ENCODE measurements around the gene RNU5B-1. TPM values are rescaled to one million over a fixed set of nuclear protein-coding genes. Genes with fewer than 3 reads are reported as not detected.

The RNU5B-1 gene
- total and polyA plus RNA-seq, 9 of the 15 experiments (the other 6 are each of a cell fraction or from before 2014, with no cell fraction given): 14.2 TPM; not detected in 8

GRCh38 chr15:65304381-65305149 is at the start of gene RNU5B-1 (continued):
- TF ChIP-seq SIN3A (IDR thresholded peaks at IDR 0.05; ENCODE audit: borderline replicate concordance in 2 of 2, control insufficient read depth in 1 of 2, low read depth in 2 of 2, low read length in 2 of 2) (peak; percentile 79 to 98), KDM2B (CRISPR knock-in tag; IDR thresholded peaks at IDR 0.05) (peak; percentile 52; the same call in 1 of the 2 replicates), CC2D1A (IDR thresholded peaks at IDR 0.05) (peak; percentile 15; the same call in 1 of the 2 replicates), CBX5 (IDR thresholded peaks at IDR 0.05; ENCODE audit: borderline replicate concordance, low read depth) (no peak), HBP1 (CRISPR knock-in tag; IDR thresholded peaks at IDR 0.05) (peak; percentile 99), ETV6 (IDR thresholded peaks at IDR 0.05; ENCODE audit: borderline replicate concordance in 1 of 2, low read depth in 2 of 2, low read length in 1 of 2) (peak in 1 of 2 experiments; percentile 70; a peak in 1 of 4 replicates), ETV6 (CRISPR knock-in tag; IDR thresholded peaks at IDR 0.05; ENCODE audit: borderline replicate concordance) (no peak; the same call in 1 of the 2 replicates), KAT7 (CRISPR knock-in tag; IDR thresholded peaks at IDR 0.05; ENCODE audit: borderline replicate concordance) (peak; percentile 96; the same call in 1 of the 2 replicates), MTA3 (IDR thresholded peaks at IDR 0.05; ENCODE audit: borderline replicate concordance) (peak; percentile 96), BRD4 (IDR thresholded peaks at IDR 0.05) (0 out of 2 replicates have a peak, but pooled peaks have one; percentile 55), MBD2 (IDR thresholded peaks at IDR 0.05; ENCODE audit: borderline replicate concordance, low read depth) (peak; percentile 90)
- TF ChIP-seq, protein P1, sequence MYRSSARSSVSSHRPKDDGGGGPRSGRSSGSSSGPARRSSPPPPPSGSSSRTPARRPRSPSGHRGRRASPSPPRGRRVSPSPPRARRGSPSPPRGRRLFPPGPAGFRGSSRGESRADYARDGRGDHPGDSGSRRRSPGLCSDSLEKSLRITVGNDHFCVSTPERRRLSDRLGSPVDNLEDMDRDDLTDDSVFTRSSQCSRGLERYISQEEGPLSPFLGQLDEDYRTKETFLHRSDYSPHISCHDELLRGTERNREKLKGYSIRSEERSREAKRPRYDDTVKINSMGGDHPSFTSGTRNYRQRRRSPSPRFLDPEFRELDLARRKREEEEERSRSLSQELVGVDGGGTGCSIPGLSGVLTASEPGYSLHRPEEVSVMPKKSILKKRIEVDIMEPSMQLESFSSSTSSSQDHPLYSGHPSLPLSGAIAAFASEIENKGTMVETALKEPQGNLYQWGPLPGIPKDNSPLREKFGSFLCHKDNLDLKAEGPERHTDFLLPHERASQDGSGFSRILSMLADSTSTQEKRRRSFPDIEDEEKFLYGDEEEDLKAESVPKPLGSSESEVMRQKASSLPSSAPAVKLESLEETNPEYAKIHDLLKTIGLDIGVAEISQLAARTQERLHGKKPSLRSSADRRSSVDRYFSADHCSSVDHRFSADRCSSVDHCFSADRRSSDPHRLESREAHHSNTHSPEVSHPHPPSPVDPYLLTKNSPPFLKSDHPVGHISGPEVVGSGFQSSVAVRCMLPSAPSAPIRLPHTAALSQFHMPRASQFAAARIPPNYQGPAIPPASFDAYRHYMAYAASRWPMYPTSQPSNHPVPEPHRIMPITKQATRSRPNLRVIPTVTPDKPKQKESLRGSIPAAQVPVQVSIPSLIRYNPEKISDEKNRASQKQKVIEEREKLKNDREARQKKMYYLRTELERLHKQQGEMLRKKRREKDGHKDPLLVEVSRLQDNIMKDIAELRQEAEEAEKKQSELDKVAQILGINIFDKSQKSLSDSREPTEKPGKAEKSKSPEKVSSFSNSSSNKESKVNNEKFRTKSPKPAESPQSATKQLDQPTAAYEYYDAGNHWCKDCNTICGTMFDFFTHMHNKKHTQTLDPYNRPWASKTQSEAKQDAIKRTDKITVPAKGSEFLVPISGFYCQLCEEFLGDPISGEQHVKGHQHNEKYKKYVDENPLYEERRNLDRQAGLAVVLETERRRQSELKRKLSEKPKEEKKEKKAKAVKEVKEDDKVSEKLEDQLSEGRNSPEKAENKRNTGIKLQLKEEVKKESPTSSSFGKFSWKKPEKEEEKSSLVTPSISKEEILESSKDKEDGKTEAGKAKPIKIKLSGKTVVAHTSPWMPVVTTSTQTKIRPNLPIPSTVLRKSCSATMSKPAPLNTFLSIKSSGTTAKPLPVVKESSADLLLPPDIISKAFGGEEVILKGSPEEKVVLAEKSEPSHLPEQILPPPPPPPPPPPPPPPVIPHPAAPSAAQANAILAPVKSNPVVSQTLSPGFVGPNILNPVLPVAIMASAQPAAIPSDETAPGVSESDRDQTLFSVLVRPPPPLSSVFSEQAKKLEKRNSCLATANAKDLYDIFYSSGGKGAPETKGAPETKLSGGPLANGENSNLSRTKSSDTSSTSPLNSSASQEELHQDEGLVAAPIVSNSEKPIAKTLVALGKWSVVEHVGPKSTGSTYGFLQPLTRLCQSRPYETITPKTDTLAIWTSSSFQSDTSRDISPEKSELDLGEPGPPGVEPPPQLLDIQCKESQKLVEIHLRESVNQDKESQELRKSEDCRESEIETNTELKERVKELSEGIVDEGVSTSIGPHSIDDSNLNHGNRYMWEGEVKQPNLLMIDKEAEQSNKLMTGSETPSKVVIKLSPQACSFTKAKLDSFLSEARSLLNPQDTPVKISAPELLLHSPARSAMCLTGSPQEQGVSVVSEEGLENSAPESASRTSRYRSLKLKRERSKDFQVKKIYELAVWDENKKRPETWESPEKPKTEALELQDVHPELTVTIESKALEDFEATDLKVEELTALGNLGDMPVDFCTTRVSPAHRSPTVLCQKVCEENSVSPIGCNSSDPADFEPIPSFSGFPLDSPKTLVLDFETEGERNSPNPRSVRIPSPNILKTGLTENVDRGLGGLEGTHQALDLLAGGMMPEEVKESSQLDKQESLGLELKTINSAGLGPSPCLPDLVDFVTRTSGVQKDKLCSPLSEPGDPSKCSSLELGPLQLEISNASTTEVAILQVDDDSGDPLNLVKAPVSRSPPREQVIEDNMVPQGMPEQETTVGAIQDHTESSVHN (IDR thresholded peaks at IDR 0.05; ENCODE audit: borderline replicate concordance in 1 of 2, low read depth in 1 of 2): peak; percentile 77 to 99; a peak in 2 of 4 replicates
- TF ChIP-seq, protein P2, sequence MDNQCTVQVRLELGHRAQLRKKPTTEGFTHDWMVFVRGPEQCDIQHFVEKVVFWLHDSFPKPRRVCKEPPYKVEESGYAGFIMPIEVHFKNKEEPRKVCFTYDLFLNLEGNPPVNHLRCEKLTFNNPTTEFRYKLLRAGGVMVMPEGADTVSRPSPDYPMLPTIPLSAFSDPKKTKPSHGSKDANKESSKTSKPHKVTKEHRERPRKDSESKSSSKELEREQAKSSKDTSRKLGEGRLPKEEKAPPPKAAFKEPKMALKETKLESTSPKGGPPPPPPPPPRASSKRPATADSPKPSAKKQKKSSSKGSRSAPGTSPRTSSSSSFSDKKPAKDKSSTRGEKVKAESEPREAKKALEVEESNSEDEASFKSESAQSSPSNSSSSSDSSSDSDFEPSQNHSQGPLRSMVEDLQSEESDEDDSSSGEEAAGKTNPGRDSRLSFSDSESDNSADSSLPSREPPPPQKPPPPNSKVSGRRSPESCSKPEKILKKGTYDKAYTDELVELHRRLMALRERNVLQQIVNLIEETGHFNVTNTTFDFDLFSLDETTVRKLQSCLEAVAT (IDR thresholded peaks at IDR 0.05): peak; percentile 96 to 99

All from K562 (cell line).